ENCODE measurements around the gene DOCK1. TPM values are rescaled to one million over a fixed set of nuclear protein-coding genes. Genes with fewer than 3 reads are reported as not detected.

DOCK1 gene
- total and polyA plus RNA-seq, 2 donors from 2014 or later, result 15.8 to 81.7 TPM

- H3K4me3 ChIP-seq (ENCODE audit: low read length in 3 of 3), result no peak overlapping the region
- DNase-seq (peak in 3 of 5 donors; percentile 14 to 25 (median 20)), FAIRE-seq (no peak)
- H3K27ac ChIP-seq (ENCODE audit: low read depth in 2 of 2, low read length in 2 of 2), result no peak overlapping the region
- no peak for TF ChIP-seq CTCF (IDR thresholded peaks at IDR 0.05; ENCODE audit: borderline replicate concordance, extremely low read depth, insufficient read depth)
- intact Hi-C loops (cut with DNase I), result no loop called here
- H3K9ac ChIP-seq (ENCODE audit: low read length in 3 of 3), result no peak overlapping the region
- no peaks in the 10 kb centered on the region for H3K36me3 ChIP-seq (ENCODE audit: control insufficient read depth in 2 of 3, insufficient read depth in 3 of 3, low read length in 3 of 3)
- H3K27me3 ChIP-seq (ENCODE audit: control insufficient read depth, insufficient read depth, low read length), result no peaks in the 10 kb centered on the region
- no peaks in the 10 kb centered on the region for H3K4me1 ChIP-seq (ENCODE audit: control insufficient read depth in 2 of 3, insufficient read depth in 2 of 3, low read depth in 1 of 3, low read length in 3 of 3)
- no peaks in the 10 kb centered on the region for H3K9me3 ChIP-seq (ENCODE audit: control insufficient read depth in 2 of 3, insufficient read depth in 1 of 3, low read length in 3 of 3)
These were observed 590.8 kb downstream of the DOCK1 start for GRCh38 chr10:127496035-127496434.

- TF ChIP-seq CTCF (IDR thresholded peaks at IDR 0.05; ENCODE audit: borderline replicate concordance, extremely low read depth, insufficient read depth), result no peak
- Histone ChIP-seq H3K27me3 (ENCODE audit: control insufficient read depth, insufficient read depth, low read length) (no peaks in the 10 kb centered on the region), H3K4me1 (ENCODE audit: control insufficient read depth in 2 of 3, insufficient read depth in 2 of 3, low read depth in 1 of 3, low read length in 3 of 3) (no peaks in the 10 kb centered on the region), H3K4me3 (ENCODE audit: low read length in 3 of 3) (no peak overlapping the region), H3K36me3 (ENCODE audit: control insufficient read depth in 2 of 3, insufficient read depth in 3 of 3, low read length in 3 of 3) (no peaks in the 10 kb centered on the region), H3K9me3 (ENCODE audit: control insufficient read depth in 2 of 3, insufficient read depth in 1 of 3, low read length in 3 of 3) (no peaks in the 10 kb centered on the region), H3K27ac (ENCODE audit: low read depth in 2 of 2, low read length in 2 of 2) (no peak overlapping the region), H3K9ac (ENCODE audit: low read length in 3 of 3) (no peak overlapping the region)
- DNase-seq (no peak), FAIRE-seq (no peak)
- intact Hi-C loops (cut with DNase I), result no loop called here
These were observed 592.5 kb downstream of the DOCK1 start for GRCh38 chr10:127497685-127498084.

- no peaks in the 10 kb centered on the region for H3K4me1 ChIP-seq (ENCODE audit: control insufficient read depth in 2 of 3, insufficient read depth in 2 of 3, low read depth in 1 of 3, low read length in 3 of 3)
- DNase-seq, result peak in 3 of 5 donors; percentile 43 to 72 (median 61)
- no peak overlapping the region for H3K9ac ChIP-seq (ENCODE audit: low read length in 3 of 3)
- no peak for TF ChIP-seq CTCF (IDR thresholded peaks at IDR 0.05; ENCODE audit: borderline replicate concordance, extremely low read depth, insufficient read depth)
- H3K27me3 ChIP-seq (ENCODE audit: control insufficient read depth, insufficient read depth, low read length), result no peaks in the 10 kb centered on the region
- intact Hi-C loops (cut with DNase I), result no loop called here
- no peak overlapping the region for H3K27ac ChIP-seq (ENCODE audit: low read depth in 2 of 2, low read length in 2 of 2)
- H3K9me3 ChIP-seq (ENCODE audit: control insufficient read depth in 2 of 3, insufficient read depth in 1 of 3, low read length in 3 of 3), result no peaks in the 10 kb centered on the region
- FAIRE-seq, result no peak
- no peak overlapping the region for H3K4me3 ChIP-seq (ENCODE audit: low read length in 3 of 3)
- no peaks in the 10 kb centered on the region for H3K36me3 ChIP-seq (ENCODE audit: control insufficient read depth in 2 of 3, insufficient read depth in 3 of 3, low read length in 3 of 3)
These were observed 592.9 kb downstream of the DOCK1 start for GRCh38 chr10:127498087-127498486.

GRCh38 chr10:127500127-127500526 lies 594.9 kb downstream of the DOCK1 start:
- no peak for TF ChIP-seq CTCF (IDR thresholded peaks at IDR 0.05; ENCODE audit: borderline replicate concordance, extremely low read depth, insufficient read depth)
- no peak for DNase-seq
- Histone ChIP-seq H3K27me3 (ENCODE audit: control insufficient read depth, insufficient read depth, low read length) (no peaks in the 10 kb centered on the region), H3K9me3 (ENCODE audit: control insufficient read depth in 2 of 3, insufficient read depth in 1 of 3, low read length in 3 of 3) (no peaks in the 10 kb centered on the region), H3K27ac (ENCODE audit: low read depth in 2 of 2, low read length in 2 of 2) (no peak overlapping the region), H3K4me3 (ENCODE audit: low read length in 3 of 3) (no peak overlapping the region), H3K36me3 (ENCODE audit: control insufficient read depth in 2 of 3, insufficient read depth in 3 of 3, low read length in 3 of 3) (no peaks in the 10 kb centered on the region), H3K4me1 (ENCODE audit: control insufficient read depth in 2 of 3, insufficient read depth in 2 of 3, low read depth in 1 of 3, low read length in 3 of 3) (no peaks in the 10 kb centered on the region), H3K9ac (ENCODE audit: low read length in 3 of 3) (no peak overlapping the region)
- no peak for FAIRE-seq
- intact Hi-C loops (cut with DNase I), result no loop called here
